Right atrium auricular region (tissue), 2 donors: ENCODE measurements around the gene RGL3. TPM values are rescaled to one million over a fixed set of nuclear protein-coding genes. Genes with fewer than 3 reads are reported as not detected.

Experiments used
- DNase-seq: peaks from one replicate; pipeline ENCODE4 v3.0.0-alpha.2; 2019; ENCODE audit warnings: low spot score
- H3K27ac ChIP-seq, 2 donors: fragments of 200-600 bp; sonication (generic); 1 replicate in 1 of 2; 2 replicates in 1 of 2; pipeline ENCODE4 v1.5.1; 2016 to 2019
- H3K27me3 ChIP-seq, 2 donors: fragments of 200-600 bp; sonication (generic); one replicate each; pipeline versions ENCODE4 v1.5.1 to v1.6.0; 2017 to 2019
- H3K36me3 ChIP-seq: fragments of 200-600 bp; sonication (generic); one replicate; pipeline ENCODE4 v1.5.1; 2016
- H3K4me1 ChIP-seq, 2 donors: fragments of 200-600 bp; sonication (generic); one replicate each; pipeline versions ENCODE4 v1.5.1 to v1.6.0; 2017 to 2019
- H3K4me3 ChIP-seq, 2 donors: fragments of 200-600 bp; sonication (generic); 1 replicate in 1 of 2; 2 replicates in 1 of 2; pipeline ENCODE4 v1.5.1; 2017 to 2019; ENCODE audit warnings: mild to moderate bottlenecking in 1 of 2, moderate library complexity in 1 of 2
- H3K9me3 ChIP-seq, 2 donors: fragments of 200-600 bp; sonication (generic); one replicate each; pipeline ENCODE4 v1.5.1; 2019
- CTCF ChIP-seq, 2 donors: fragments of 200-600 bp; sonication (generic); IDR thresholded peaks; one replicate each; pipeline ENCODE4 v1.5.1; 2019; ENCODE audit warnings: antibody characterized with exemption in 2 of 2
- total RNA-seq, 2 donors: library from RNA; depleted of rRNA; stranded (reverse); fragments of >200 nt; gene quantifications; one replicate each; pipeline ENCODE4 v1.1.0, GENCODE V29; 2016

The RGL3 gene
- total RNA-seq, 2 donors from 2014 or later, result 7.4 to 8.4 TPM

- no peak for DNase-seq
- Histone ChIP-seq H3K4me1 (peaks cover 0 to 3% of the 10 kb centered on the region in 2 donors), H3K27me3 (no peaks in the 10 kb centered on the region), H3K27ac (no peak overlapping the region), H3K9me3 (no peaks in the 10 kb centered on the region), H3K36me3 (peaks cover 73% of the 10 kb centered on the region), H3K4me3 (no peak overlapping the region)
- TF ChIP-seq CTCF (IDR thresholded peaks at IDR 0.05), result peak; percentile 62 to 82
Observed at GRCh38 chr19:11446652-11447301, 27.7 kb upstream of the RGL3 start.

DNA sequence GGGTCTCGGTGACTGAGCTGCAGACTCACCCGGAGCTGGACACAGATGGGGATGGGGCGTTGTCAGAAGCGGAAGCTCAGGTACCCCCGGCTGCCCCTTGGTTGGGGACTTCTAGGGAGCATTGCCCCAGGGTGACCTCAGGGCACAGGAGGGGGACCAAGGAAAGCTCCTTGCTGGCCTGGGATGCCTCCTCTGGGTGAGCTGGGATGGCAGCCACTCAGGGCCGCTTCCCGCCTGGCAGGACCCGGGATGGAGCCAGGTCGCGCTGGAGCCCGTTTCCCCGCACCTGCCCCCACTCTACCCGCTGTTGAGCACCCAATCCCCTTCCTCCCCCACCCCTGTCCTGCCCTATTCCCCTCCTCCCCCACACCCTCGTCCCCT, 27.1 kb upstream of the RGL3 start:
- Histone ChIP-seq H3K9me3 (no peaks in the 10 kb centered on the region), H3K27ac (no peak overlapping the region), H3K4me3 (no peak overlapping the region), H3K4me1 (no peaks in the 10 kb centered on the region), H3K27me3 (no peaks in the 10 kb centered on the region), H3K36me3 (peaks cover 78% of the 10 kb centered on the region)
- DNase-seq, result no peak
- TF ChIP-seq CTCF (IDR thresholded peaks at IDR 0.05), result no peak

DNA sequence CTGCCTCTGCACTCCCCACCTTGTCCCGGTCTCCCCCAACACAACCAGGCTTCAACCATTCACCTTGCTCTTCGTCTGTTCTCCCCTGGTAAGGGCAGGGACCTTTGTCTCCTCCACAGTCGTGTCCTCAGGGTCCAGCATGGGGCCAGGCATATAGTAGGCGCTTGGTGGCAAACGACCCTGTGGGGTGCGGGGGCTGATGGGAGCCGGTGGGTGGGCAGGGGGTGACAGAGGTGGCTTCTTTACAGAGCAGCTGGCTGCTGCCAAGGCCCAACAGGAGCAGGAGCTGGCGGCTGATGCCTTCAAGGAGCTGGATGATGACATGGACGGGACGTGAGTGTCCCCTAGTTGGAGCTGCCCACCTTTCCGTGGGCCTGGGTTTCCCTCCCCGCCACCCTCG, 26.0 kb upstream of the RGL3 start:
- peaks cover 82% of the 10 kb centered on the region for H3K36me3 ChIP-seq

DNA sequence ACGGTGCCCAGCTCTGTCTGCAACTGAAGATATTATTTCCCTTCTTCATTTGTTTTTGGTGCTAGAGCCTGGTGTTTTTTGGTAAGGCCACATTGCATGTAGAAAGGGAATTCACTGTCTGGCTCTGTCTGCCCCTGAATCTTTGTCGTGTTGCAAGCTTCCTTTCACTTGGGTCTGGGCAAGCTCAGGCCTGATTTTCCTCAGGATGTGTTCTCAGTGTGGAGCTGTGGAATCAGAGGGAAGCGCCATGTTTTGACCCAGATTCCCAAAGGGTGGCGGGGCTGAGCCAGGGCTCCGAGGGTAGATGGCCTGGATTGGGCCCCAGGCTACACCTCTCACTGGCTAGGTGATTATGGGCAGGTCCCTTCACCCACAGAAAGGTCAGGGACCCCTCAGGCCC, 24.9 kb upstream of the RGL3 start:
- no peaks in the 10 kb centered on the region for H3K9me3 ChIP-seq
- no peak overlapping the region for H3K27ac ChIP-seq
- H3K4me1 ChIP-seq, result no peaks in the 10 kb centered on the region
- DNase-seq, result no peak
- no peak for TF ChIP-seq CTCF (IDR thresholded peaks at IDR 0.05)
- no peak overlapping the region for H3K4me3 ChIP-seq
- H3K36me3 ChIP-seq, result peaks cover 89% of the 10 kb centered on the region
- H3K27me3 ChIP-seq, result no peaks in the 10 kb centered on the region

More for the DNA sequence above, 26.0 kb upstream of the RGL3 start:
- TF ChIP-seq CTCF (IDR thresholded peaks at IDR 0.05), result no peak
- Histone ChIP-seq H3K4me1 (no peaks in the 10 kb centered on the region), H3K4me3 (no peak overlapping the region), H3K27ac (no peak overlapping the region), H3K27me3 (no peaks in the 10 kb centered on the region), H3K9me3 (no peaks in the 10 kb centered on the region)
- no peak for DNase-seq

DNA sequence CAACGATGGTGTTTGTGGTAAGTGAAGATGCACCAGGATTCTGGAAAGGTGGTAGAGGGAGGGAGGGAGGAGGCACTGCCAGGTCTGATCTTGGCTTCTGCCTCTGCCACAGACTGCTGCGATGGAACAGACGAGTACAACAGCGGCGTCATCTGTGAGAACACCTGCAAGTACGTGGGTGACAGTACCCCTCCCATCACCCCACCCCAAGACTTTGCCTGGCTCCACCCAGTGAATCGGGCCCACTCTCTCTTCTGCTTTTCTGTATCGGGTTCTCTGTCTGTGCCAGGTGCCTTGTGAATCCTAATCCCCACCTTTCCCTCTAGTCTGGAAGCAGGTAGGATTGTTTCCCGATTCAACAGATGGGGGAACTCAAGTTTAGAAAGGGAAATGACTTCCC, 18.8 kb upstream of the RGL3 start:
- no peak for DNase-seq
- no peak for TF ChIP-seq CTCF (IDR thresholded peaks at IDR 0.05)
- H3K4me1 ChIP-seq, result peaks cover 0 to 18% of the 10 kb centered on the region in 2 donors
- H3K9me3 ChIP-seq, result no peaks in the 10 kb centered on the region
- H3K27me3 ChIP-seq, result no peaks in the 10 kb centered on the region
- H3K27ac ChIP-seq, result no peak overlapping the region
- no peak overlapping the region for H3K4me3 ChIP-seq
- H3K36me3 ChIP-seq, result peaks cover 46% of the 10 kb centered on the region

- Histone ChIP-seq H3K4me3 (peak overlapping the region; percentile 78 to 88), H3K4me1 (peaks cover 0 to 18% of the 10 kb centered on the region in 2 donors), H3K36me3 (peaks cover 27% of the 10 kb centered on the region), H3K27me3 (no peaks in the 10 kb centered on the region), H3K27ac (peak overlapping the region; percentile 60 to 63), H3K9me3 (no peaks in the 10 kb centered on the region)
- no peak for DNase-seq
- TF ChIP-seq CTCF (IDR thresholded peaks at IDR 0.05), result no peak
Observed at GRCh38 chr19:11435833-11436313, 16.8 kb upstream of the RGL3 start.
